Vagina (tissue), 2 donors: ENCODE data around the gene TNS3. TPM values are rescaled to one million over a fixed set of nuclear protein-coding genes. Genes with fewer than 3 reads are reported as not detected.
A peak's percentile ranks its signal among the peaks of the same experiment; 100 is the strongest.

Source experiments
- DNase-seq, 2 donors: peaks; one replicate each; pipeline ENCODE4 v3.0.0-alpha.2; 2017; ENCODE audit errors: extremely low spot score in 2 of 2
- H3K27ac ChIP-seq: fragments of 200-600 bp; sonication (generic); one replicate; pipeline ENCODE4 v1.5.1; 2019
- H3K27me3 ChIP-seq: fragments of 200-600 bp; sonication (generic); one replicate; pipeline ENCODE4 v1.5.1; 2019
- H3K36me3 ChIP-seq, 2 donors: fragments of 200-600 bp; sonication (generic); one replicate each; pipeline ENCODE4 v1.5.1; 2017 to 2019
- H3K4me1 ChIP-seq: fragments of 200-600 bp; sonication (generic); one replicate; pipeline ENCODE4 v1.5.1; 2019
- H3K4me3 ChIP-seq, 2 donors: fragments of 200-600 bp; sonication (generic); 1 replicate in 1 of 2; 2 replicates in 1 of 2; pipeline ENCODE4 v1.5.1; 2016 to 2019
- H3K9me3 ChIP-seq: fragments of 200-600 bp; sonication (generic); one replicate; pipeline ENCODE4 v1.5.1; 2019
- CTCF ChIP-seq, 3 experiments: fragments of 450-650 bp in 2 of 3; fragments of 200-600 bp in 1 of 3; sonication (generic) in 1 of 3; IDR thresholded peaks; one replicate each; pipeline ENCODE4 v1.5.1; 2017 to 2019; ENCODE audit warnings: antibody characterized with exemption in 3 of 3, mild to moderate bottlenecking in 2 of 3, moderate library complexity in 2 of 3
- POLR2A ChIP-seq, 2 donors: fragments of 450-650 bp; IDR thresholded peaks; one replicate each; pipeline ENCODE4 v1.6.1; 2017; ENCODE audit warnings: antibody characterized with exemption in 2 of 2, mild to moderate bottlenecking in 2 of 2, moderate library complexity in 2 of 2
- POLR2AphosphoS5 ChIP-seq, 2 donors: sonication (generic); formaldehyde crosslinking; IDR thresholded peaks; one replicate each; pipeline ENCODE4 v1.9.0; 2017; ENCODE audit warnings: antibody characterized with exemption in 2 of 2, mild to moderate bottlenecking in 2 of 2, low read depth in 1 of 2; ENCODE audit not compliant: insufficient read depth in 1 of 2
- intact Hi-C: fragments of 100-400 bp; cut with DNase I; formaldehyde crosslinking; loops from one replicate; pipeline ENCODE4 v1.15.1; 2023
- total RNA-seq: library from RNA; depleted of rRNA; stranded (reverse); fragments of >200 nt; gene quantifications from one replicate; pipeline ENCODE4 v1.2.3, GENCODE V29; 2016

The TNS3 gene
- total RNA-seq, 1 donor from 2014 or later, result 36.8 TPM

- TF ChIP-seq CTCF (IDR thresholded peaks at IDR 0.05) (no peak), POLR2AphosphoS5 (IDR thresholded peaks at IDR 0.05; ENCODE audit: insufficient read depth in 1 of 2, low read depth in 1 of 2) (no peak), POLR2A (IDR thresholded peaks at IDR 0.05) (no peak)
- Histone ChIP-seq H3K27ac (peak overlapping the region; percentile 63), H3K9me3 (no peaks in the 10 kb centered on the region), H3K36me3 (no peaks in the 10 kb centered on the region), H3K4me3 (no peak overlapping the region), H3K4me1 (peaks cover 26% of the 10 kb centered on the region), H3K27me3 (no peaks in the 10 kb centered on the region)
- no peak for DNase-seq
- intact Hi-C loops, result no loop called here
These were observed 31.0 kb downstream of the TNS3 start for GRCh38 chr7:47550788-47551470.

GRCh38 chr7:47549916-47550315 lies 32.0 kb downstream of the TNS3 start:
- H3K4me3 ChIP-seq, result no peak overlapping the region
- peaks cover 26% of the 10 kb centered on the region for H3K4me1 ChIP-seq
- TF ChIP-seq POLR2AphosphoS5 (IDR thresholded peaks at IDR 0.05; ENCODE audit: insufficient read depth in 1 of 2, low read depth in 1 of 2) (no peak), CTCF (IDR thresholded peaks at IDR 0.05) (no peak), POLR2A (IDR thresholded peaks at IDR 0.05) (no peak)
- H3K27me3 ChIP-seq, result no peaks in the 10 kb centered on the region
- H3K9me3 ChIP-seq, result no peaks in the 10 kb centered on the region
- H3K36me3 ChIP-seq, result no peaks in the 10 kb centered on the region
- intact Hi-C loops, result no loop called here
- H3K27ac ChIP-seq, result no peak overlapping the region
- DNase-seq, result no peak

- Histone ChIP-seq H3K27me3 (no peaks in the 10 kb centered on the region), H3K27ac (no peak overlapping the region), H3K9me3 (no peaks in the 10 kb centered on the region), H3K36me3 (no peaks in the 10 kb centered on the region), H3K4me3 (no peak overlapping the region), H3K4me1 (peaks cover 26% of the 10 kb centered on the region)
- DNase-seq, result no peak
- no peak for TF ChIP-seq POLR2A (IDR thresholded peaks at IDR 0.05)
- no peak for TF ChIP-seq CTCF (IDR thresholded peaks at IDR 0.05)
- no peak for TF ChIP-seq POLR2AphosphoS5 (IDR thresholded peaks at IDR 0.05; ENCODE audit: insufficient read depth in 1 of 2, low read depth in 1 of 2)
- intact Hi-C loops, result no loop called here
These were observed 32.5 kb downstream of the TNS3 start for GRCh38 chr7:47549397-47549796.

- H3K4me3 ChIP-seq, result no peak overlapping the region
- no peaks in the 10 kb centered on the region for H3K9me3 ChIP-seq
- H3K4me1 ChIP-seq, result peaks cover 26% of the 10 kb centered on the region
- intact Hi-C loops, result no loop called here
- no peak overlapping the region for H3K27ac ChIP-seq
- H3K36me3 ChIP-seq, result no peaks in the 10 kb centered on the region
- DNase-seq, result no peak
- H3K27me3 ChIP-seq, result no peaks in the 10 kb centered on the region
- no peak for TF ChIP-seq POLR2AphosphoS5 (IDR thresholded peaks at IDR 0.05; ENCODE audit: insufficient read depth in 1 of 2, low read depth in 1 of 2)
- TF ChIP-seq POLR2A (IDR thresholded peaks at IDR 0.05), result no peak
- TF ChIP-seq CTCF (IDR thresholded peaks at IDR 0.05), result no peak
These were observed 33.4 kb downstream of the TNS3 start for GRCh38 chr7:47548546-47548945.

- no peak overlapping the region for H3K27ac ChIP-seq
- H3K4me1 ChIP-seq, result peaks cover 12% of the 10 kb centered on the region
- intact Hi-C loops, result no loop called here
- H3K36me3 ChIP-seq, result no peaks in the 10 kb centered on the region
- no peak for DNase-seq
- TF ChIP-seq POLR2A (IDR thresholded peaks at IDR 0.05) (no peak), CTCF (IDR thresholded peaks at IDR 0.05) (no peak), POLR2AphosphoS5 (IDR thresholded peaks at IDR 0.05; ENCODE audit: insufficient read depth in 1 of 2, low read depth in 1 of 2) (no peak)
- no peak overlapping the region for H3K4me3 ChIP-seq
- no peaks in the 10 kb centered on the region for H3K9me3 ChIP-seq
- H3K27me3 ChIP-seq, result no peaks in the 10 kb centered on the region
These were observed 35.0 kb downstream of the TNS3 start for GRCh38 chr7:47546733-47547494.
